ENCODE measurements around the gene EPB41L3.
"Not testable (repeated sequence)": the region's sequence is repeated elsewhere in the genome, so short reads cannot be mapped to it uniquely, and the experiment has no call there.

EPB41L3 gene

DNA sequence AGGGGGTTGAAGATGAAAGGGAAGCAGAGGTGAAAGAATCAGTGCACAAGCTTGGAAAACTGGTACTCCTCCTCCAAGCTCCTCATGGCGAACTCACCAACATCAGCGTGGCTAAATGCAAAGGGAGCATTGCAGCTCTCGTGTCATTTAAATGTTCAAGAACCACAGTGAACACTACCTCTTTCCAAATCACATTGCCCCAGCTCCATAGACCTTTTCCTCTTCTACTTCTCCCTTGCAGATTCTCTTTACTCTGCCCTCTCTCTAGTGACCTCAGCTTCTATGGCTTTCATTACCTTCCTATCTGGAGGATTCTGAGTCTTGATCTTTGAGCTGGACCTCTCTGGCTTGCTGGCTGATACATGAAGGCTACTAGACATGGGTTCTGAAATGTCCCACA lies 14.3 kb downstream of the EPB41L3 start:
- DNase-seq, result no peak

DNA sequence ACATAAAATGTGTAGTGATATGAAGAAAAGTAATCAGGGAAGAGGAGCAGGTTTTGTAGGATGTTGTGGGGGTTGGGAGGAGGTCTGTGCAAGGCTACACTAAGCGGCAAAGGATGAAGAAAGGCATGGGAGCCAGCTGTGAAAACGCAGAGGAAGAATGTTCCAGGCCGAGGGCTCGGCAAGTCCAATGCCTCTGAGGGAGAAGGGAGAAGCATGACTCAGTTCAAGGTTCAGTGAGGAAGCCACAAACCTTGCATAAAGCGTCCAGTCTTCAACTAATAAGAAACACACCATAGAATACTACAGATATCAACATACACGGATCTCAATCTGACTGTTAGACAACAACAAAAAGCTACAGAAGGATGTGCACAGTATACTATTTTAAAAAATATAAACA lies 16.2 kb downstream of the EPB41L3 start:
- DNase-seq, result no peak

DNA sequence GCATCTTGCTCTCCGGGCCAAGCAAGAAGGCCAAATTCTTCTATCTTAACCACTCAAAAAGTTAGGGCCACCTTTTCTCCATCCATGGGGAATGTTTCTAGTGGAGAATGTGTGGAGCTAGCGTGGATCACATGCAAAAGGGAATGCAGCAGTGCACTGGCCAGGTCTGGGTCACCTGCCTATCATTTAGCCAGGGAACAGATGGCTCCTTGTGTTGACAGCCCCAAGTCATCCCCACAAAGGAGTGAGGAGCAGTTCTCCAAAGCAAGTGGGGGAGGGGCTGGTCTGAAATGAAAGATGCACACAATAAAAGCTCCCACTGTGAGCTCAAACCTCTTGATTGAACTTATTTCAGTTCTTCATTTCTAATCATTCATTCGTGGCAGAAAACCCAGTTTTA lies 19.1 kb downstream of the EPB41L3 start:
- DNase-seq, result no peak

DNA sequence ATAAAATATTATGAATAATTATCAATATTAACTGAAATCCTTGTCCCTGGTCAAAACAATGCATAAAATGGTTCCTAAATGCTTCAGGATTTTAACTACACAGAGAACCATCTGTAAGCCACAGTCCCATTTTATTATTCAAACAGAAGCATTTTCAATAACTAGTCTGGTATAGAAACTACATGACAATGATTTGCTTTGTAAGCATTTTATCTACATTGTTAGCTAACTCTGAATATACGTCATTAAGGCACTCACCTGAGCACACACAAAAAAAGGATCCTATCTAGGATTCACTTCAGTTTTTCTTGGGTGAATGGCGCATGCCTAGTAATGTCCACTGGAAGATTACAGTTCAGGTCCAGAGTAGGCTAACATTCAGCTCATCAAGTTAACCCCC lies 22.8 kb downstream of the EPB41L3 start:
- no peak for DNase-seq

DNA sequence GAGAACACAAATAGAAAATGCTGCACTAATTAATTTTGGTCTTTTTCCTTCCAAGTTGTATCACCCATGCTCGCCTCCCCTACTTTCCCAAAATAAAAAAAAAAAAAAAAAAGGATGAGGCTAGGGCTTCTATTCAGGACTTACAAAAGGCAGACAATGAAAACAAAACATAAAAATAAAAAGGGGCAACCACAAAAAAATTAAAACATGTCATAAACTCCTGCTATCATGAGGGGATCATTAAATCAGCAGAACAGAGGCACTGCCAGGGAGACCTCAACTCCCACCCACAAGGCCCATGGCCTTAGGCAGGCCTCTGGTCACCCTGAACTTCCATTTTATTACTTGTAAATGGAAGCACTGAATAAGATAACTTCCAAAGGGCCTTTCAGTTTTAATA lies 23.3 kb downstream of the EPB41L3 start:
- DNase-seq, result no peak

DNA sequence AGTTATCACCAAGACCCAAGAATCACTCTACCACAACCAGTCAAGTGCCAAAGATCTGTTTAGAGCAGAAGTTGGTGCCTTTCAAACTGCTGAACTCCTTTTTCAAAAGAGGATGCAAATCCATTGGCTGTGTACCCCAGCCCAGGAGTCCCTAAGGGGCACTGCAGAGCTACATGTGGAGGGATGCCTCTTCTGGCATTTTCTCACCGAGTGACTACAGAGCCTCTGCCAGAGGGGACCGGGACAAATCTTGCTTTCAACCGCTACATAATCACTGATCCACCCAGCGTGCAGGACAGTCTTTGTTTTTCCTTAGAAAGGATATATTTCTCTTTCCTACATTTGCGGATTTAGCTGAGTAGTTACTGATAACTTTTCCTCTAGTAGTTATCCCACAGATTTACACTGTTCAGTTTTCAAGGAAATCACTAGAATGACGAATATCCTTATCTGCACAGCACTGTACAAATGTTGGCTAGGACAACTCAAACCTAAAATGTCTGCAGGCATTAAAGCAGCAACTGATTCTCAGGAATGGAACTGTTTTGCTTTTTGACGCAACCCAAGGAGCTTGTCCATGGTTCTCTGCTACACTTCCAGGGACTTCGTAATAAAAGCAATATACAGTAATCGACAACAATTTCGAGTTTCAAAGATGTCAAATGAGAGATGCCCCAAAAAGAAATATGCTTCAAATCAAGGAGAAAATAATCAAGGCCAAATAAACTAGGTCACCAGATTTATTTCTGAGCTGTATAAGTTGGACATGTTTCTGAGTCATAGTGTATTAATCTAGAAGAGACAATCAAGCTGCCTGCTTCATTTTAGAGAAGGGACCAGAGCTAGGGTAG lies 24.1 kb downstream of the EPB41L3 start:
- no peak for DNase-seq

DNA sequence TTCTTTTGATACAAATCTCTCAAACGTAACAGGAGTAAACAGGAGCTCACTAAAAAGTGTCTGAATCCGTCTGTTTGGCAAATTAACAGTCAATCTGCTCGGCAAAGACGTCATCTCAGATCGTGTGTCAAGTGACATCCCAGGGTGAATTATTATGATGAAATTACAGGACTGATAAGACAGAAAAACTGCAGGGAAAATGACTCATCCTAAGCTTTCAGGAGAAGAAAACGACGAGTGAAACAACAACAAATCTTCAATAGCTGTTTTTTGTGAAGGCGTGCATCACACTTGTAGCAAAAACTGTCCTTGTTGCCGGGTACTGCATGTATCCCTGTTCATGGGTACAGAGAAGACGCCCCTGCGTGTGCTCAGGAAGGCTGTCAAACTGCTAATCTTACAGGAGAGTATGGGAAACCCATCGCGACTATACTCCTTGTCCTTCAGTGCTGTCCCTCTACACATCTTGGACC lies 24.9 kb downstream of the EPB41L3 start:
- DNase-seq, result no peak

DNA sequence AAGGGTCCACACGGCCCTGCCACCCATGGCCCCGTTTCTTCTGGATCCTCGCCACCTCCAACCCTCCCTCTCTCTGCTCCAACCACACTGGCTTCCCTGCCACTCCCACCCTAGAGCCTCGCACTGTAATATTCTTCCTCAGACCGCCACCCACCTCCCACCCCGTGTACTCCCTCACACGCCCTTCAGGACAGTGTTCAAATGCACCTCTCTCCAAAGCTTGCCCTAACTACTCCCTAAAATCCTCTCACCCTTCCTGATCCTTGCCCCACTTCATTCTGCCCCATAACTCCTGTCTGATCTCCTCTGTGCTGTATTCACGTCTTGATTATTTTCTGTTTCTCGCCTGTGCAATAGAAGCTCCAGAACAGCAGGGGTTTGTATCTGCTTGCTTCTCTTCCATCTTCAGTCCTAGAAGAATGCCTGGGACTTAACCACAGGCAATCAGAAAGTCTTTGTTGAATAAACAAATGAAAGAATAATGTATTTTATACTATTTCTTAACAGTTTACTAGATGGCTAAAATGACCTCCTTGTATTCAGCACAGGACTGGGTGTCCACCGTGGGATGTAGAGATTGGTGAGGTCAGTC lies 25.5 kb downstream of the EPB41L3 start:
- DNase-seq, result no peak

DNA sequence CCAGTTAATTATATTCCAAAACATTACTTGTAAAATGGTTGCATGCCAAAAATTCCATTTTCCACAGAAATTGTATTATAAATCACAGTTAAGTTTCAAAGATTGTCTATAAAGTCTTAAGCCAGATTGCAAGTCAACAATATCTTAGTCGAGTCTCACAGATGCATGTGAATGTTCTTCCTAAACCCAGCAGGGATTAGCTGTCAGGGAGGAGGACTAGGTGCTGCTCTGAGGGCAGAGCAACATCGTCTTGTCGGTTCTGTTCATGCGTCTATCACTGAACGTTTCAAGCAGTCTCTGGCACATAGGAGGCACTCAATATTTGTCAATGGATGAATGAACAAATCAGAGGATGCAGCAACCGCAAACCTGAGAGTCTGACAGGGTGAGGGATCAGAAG lies 27.0 kb downstream of the EPB41L3 start:
- DNase-seq, result no peak

DNA sequence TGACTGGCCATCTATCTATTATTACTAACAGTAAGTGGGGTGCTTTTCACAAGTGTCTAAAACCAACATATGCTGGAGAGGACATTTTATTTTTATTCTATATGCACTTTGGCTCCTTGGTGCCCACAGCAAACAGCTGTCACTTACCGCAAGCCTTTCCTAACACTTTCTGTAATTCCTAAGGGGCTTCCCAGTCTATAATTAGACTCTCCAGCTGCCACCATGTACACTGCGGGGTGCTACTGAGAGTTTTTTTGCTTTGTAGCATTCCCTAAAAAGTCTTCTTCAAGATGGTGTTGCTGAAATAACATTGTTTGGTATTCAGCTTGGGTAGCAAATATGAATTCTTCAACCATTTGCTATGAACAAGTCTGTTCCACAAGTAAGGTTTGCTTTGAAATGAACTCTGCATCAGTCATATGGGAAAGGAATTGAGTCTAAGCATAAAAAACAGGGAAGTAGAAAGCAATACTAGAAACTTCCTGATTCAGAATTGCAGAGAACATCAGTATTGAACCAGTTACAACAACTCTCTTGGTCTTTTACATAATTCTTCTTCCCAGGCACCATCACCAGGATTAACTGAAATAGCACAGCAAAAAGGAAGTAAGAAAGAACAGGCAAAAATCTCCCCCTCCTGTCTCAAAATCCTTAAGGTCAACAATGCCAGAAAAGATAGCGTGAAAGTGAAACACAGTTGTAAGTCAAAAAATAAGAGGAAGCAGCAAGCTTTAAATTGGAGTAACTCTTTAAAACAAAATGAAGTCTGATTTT lies 28.6 kb downstream of the EPB41L3 start:
- DNase-seq, result no peak

DNA sequence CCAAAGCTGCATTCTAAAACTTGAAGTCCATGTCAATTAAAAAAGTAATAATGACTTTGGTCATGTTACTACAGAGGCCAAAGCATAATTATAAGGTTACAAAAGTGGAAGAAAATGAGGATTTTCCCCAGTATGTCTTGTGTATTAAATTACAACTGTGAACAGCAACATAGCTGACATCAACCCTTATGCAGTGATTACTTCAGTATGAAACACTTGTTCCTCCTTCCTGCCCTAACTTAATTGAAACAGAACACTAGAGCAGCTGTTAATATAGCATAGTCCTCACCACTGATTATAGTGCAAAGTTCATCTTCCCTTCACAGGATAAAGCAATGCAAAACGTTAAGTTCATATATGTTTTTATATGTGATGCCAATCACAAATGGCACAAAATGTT lies 29.9 kb downstream of the EPB41L3 start:
- no peak for DNase-seq

DNA sequence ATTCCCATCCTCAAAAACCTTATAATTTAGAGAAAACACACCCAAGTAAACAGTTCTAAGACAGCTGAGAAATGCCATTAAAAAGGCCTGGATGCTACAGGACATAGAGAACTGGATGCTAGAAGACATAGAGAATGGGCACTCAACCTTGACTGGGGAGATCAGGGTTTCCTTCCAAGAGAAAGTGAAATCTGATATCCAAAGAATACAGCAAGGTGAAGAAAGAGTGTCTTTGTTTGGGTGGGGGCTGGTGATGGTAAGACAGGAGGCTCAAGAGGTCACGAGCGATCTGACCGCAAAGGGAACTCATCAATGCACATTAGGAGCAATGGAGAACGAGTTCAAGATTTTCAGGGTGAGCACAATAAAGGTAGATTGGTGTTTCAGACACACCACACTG lies 31.6 kb downstream of the EPB41L3 start:
- DNase-seq, result no peak

DNA sequence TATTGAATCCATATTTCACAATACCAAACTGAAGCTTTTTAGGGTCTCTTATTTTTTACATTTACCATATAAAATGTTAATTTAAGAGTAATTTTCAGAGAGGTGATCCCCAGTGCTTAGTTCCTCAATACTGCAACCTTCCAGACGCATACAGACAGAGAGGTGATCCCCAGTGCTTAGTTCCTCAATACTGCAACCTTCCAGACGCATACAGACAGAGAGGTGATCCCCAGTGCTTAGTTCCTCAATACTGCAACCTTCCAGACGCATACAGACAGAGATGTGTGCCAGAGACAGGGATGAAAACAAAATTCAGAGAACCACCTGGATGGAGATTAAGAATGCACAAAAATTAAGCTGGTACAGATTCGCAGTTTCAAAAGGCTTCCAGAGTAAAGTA lies 32.3 kb downstream of the EPB41L3 start:
- DNase-seq, result not testable (repeated sequence)

DNA sequence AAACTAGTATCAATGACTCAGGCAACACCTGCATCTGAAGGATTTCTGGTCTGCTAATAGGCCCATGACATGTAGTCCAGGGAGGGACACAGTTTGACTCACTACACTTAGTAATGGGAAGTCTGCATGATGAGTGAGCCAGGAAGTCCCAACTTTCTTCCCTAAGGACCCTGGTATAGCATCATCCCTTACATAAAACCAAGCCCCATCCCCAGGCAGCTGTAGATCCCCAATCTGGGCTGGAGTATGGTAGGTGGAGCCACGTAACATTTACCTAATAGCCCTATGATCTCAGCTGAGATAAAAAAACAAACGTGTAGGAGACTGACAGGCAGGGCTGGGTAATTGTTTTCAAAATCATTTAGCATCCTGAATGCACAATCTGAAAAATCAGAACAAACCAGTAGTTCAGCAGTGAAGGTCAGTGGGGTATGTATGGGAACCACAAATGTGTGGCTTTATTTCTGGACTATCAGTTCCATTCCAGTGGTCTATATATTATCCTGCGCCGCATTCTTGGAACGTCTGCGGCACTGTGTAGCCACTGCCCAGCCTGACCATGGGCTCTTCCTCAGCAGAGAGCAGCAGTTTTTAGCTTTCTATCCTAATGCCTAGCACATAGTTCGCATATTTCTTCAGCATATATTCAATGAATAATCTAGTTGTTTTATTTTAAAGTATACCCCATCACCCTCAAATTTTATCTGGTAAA lies 33.5 kb downstream of the EPB41L3 start:
- DNase-seq, result no peak

DNA sequence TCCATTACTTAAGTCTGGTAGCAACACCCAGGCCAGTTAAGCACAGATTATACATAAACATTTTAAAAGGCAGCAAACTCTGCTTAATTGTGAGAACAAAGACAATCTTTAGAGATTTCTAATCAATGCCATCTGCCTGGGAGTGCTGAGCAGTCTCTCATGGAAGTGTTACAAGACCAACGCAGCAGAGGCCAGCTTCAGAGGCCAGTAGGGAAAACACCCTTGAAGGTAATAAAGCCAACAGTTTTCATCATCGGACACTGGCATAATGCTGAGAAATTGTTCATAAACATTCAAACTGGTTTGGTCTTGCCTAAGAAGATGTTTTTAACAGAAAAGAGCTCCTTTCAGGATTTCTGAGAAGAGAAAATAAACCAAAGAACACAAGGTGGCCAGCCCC lies 35.0 kb downstream of the EPB41L3 start:
- DNase-seq, result no peak

DNA sequence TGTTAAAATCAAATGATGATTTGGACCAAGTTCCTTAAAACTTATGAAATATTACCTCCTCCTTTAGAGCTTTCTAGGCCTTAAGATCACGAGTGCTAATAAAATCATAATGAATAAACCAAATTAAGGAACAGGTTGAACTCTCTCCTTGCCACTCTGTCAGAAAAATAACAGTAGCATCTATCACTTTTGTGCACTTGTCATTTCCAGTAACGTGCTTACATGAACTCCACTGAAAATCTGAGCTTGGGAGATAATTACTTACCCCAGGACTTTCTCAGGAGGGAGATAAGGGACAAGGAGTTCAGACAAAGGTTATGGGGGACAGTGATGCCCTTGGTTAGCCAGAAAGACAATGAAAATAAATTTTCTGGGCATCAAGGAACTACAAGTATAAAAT lies 36.0 kb downstream of the EPB41L3 start:
- no peak for DNase-seq

DNA sequence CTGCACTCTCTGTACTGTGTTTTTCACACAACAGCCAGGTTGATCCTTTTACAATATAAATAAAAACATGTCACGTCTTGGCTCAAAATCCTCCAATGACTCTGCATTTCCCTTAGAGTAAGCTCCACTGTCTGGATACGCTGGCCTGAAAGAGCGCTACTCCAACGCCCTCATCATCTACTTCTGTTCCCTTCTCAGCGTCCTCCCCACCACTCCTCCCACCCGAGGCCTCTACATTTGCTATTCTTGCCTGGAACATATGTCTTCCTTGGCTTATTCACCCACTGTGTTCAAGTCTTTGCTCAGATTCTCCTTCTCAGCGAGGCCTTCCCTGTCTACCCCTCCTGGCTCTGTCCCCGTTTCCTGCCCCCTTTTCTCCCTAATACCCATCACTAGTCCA lies 37.6 kb downstream of the EPB41L3 start:
- DNase-seq, result no peak

DNA sequence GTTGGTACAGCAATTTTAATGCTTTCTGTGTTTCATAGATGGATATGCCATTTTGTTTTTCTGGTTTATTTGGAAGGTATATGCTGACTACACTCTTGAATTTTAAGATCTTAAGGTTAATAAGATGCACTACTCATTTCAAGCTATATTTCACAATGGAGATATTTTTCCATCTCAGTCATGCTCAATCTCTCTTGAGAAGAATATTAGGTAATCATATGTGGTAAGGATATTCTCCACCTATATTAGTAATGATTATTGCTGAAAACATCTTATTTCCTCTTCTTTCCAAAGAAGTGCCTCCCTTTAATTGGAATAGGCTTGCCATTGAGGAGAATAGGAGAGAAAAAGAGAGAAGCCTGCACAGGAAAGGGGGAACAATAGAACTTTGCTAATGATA lies 40.1 kb downstream of the EPB41L3 start:
- no peak for DNase-seq

DNA sequence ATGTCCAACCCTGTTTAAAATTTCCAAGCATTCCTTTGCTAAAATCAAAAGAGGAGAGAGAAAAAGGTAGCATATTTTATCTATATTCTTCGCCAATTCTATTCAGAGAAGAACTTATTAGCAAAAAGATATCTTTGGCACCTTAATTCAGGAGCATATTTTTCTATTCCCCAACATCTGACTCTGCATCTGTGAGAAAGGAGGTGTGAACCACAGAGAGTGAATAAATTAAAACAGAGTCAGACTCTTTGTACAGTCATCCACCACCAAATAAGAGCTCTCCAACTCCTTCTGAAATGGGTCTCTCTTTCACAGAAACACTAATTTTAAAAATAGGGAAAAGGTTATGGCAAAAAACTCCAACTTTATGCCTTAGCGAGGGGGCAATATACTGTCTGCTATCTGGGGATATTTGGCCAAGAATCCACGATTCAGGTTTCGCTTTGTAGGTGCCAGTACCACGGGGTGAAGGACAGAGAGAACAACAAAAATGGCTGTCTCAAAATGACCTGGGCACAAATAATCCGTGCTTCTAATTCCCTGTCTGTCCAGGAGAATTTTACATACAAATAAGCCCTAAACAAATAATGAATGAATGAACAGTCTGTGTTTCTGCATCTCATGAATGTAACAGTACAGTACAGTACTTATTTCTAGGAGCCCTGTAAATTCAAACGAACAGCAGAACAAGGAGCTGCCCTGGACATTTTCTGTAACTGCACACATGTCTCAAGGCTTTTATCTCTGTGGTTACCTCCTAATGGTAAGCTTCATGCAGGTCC lies 43.4 kb downstream of the EPB41L3 start:
- no peak for DNase-seq

DNA sequence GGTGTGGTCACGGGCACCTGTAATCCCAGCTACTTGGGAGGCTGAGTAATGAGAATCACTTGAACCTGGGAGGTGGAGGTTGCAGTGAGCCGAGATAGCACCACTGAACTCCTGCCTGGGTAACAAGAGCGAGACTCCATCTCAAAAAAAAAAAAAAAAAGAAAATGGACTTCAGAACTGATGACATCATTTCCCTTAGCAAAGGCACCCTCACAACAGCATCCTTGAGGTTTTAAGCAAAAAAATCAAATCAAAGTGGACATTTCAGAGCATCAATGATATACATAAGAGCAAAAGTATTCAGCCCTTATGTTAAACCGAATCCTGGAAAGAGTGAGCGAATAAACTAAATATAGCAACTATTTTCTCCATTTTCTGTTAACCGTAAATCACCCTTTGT lies 45.3 kb downstream of the EPB41L3 start:
- DNase-seq, result no peak

DNA sequence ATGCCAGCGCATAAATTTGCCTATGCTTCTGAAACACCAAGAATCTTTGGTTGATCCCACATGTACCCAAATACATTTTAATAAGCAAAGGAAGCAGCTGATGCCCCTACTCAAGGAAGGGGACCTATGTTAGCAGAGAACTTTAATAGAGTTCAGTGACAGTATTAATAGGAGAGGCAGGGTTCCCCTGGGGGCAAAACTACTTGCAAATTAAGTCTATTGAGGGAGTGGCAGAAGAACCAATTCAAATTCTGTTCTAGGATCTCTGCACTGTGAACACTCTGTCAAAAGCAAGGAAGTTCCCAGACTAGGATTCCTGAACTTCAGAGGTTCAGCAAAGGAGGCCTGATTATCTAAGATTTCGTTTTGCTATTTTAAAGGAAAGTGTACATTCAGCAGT lies 47.5 kb downstream of the EPB41L3 start:
- DNase-seq, result no peak

DNA sequence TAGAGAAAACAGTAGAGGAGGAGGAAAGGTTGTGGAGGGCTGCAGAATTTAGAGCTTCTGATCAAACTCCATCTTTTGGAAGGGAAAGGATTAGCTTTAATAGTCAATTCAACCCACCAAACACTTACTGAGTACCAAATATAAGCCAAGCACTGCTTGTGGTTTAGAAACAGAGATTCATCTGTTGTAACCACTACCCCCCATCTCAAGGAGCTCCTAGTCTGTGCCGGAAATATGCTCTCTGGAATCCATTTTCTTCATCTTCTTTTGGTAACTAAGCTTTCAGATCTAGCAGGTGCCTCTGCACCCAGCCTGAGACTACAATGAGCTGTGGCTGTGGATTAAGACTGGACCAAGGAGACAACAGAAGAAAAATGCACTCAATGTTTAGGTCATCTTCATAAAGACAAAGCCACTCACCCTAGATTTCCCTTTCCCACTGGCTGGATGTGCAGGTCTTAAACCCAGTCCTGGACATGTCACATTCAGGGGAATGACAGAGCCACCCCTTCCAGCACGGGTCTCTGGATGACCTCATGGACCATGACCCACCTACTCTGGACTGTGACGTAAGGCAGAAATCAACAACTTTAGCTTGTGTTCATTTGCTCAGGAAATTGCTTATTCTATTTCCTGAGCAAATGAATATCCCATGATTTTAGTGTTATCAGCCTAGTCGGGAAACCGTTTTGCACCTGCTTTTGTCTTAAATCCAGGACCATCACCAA lies 52.9 kb downstream of the EPB41L3 start:
- DNase-seq, result no peak

All from activated T-cell treated with anti-CD3 and anti-CD28 coated beads for 4 hours (primary cell).